Transverse colon (tissue), 4 donors: ENCODE results near the gene ZNF81. TPM values are rescaled to one million over a fixed set of nuclear protein-coding genes. Genes with fewer than 3 reads are reported as not detected.

ENCODE experiments used
- DNase-seq: peaks from one replicate; pipeline ENCODE4 v3.0.0-alpha.2; 2019
- H3K27ac ChIP-seq, 4 donors: fragments of 200-600 bp; sonication (generic); 2 replicates each; pipeline ENCODE4 v1.5.1; 2016 to 2018; ENCODE audit warnings: inconsistent platforms in 4 of 4
- H3K27me3 ChIP-seq: fragments of 200-600 bp; sonication (generic); 2 replicates; pipeline ENCODE4 v1.5.1; 2017; ENCODE audit warnings: inconsistent platforms
- H3K36me3 ChIP-seq, 4 donors: fragments of 200-600 bp; sonication (generic); 2 replicates each; pipeline ENCODE4 v1.5.1; 2017 to 2019; ENCODE audit warnings: inconsistent platforms in 4 of 4
- H3K4me1 ChIP-seq, 4 donors: fragments of 200-600 bp; sonication (generic); 2 replicates each; pipeline ENCODE4 v1.5.1; 2017 to 2020; ENCODE audit warnings: inconsistent platforms in 4 of 4
- H3K4me3 ChIP-seq, 4 donors: fragments of 200-600 bp; sonication (generic); 1 replicate in 1 of 4; 2 replicates in 3 of 4; pipeline versions ENCODE4 v1.5.1 to v1.6.1; 2017 to 2019; ENCODE audit warnings: inconsistent platforms in 4 of 4
- H3K9me3 ChIP-seq, 2 donors: fragments of 200-600 bp; sonication (generic); 2 replicates each; pipeline ENCODE4 v1.5.1; 2017 to 2019; ENCODE audit warnings: inconsistent platforms in 2 of 2
- EP300 ChIP-seq: sonication (generic); formaldehyde crosslinking; IDR thresholded peaks from one replicate; pipeline ENCODE4 v1.6.1; 2017; ENCODE audit warnings: antibody characterized with exemption, low read depth
- POLR2A ChIP-seq: fragments of 450-650 bp; IDR thresholded peaks from one replicate; pipeline ENCODE4 v1.6.1; 2016; ENCODE audit warnings: antibody characterized with exemption, mild to moderate bottlenecking, moderate library complexity
- POLR2AphosphoS5 ChIP-seq, 3 donors: sonication (generic); formaldehyde crosslinking; IDR thresholded peaks; one replicate each; pipeline ENCODE4 v1.6.1; 2016; ENCODE audit warnings: antibody characterized with exemption in 3 of 3
- WGBS, 2 donors: methylation state at CpG; one replicate each; pipeline ENCODE4 v1.1.5; 2018; ENCODE audit warnings: low coverage in 1 of 2; 5-methylcytosine and 5-hydroxymethylcytosine counted together
- in situ Hi-C, 4 donors: fragments of 200-750 bp; cut with MboI; loops; one replicate each; pipeline versions ENCODE4 v1.15.0 to v1.15.1; 2017; ENCODE audit warnings: low sequenced_read_pairs in 3 of 4, low pct_ligation_motif_present in 1 of 4, low pct_unique_long_range_greater_than_20kb in 1 of 4
- intact Hi-C: fragments of 100-400 bp; cut with DNase I; formaldehyde crosslinking; loops from one replicate; pipeline ENCODE4 v1.15.1; 2023; ENCODE audit warnings: low total_unique reads
- total RNA-seq, 4 donors: library from RNA; depleted of rRNA; stranded (reverse); fragments of >200 nt; gene quantifications; one replicate each; pipeline ENCODE4 v1.1.0, GENCODE V29; 2016
- TF ChIP-seq, protein P1 (sequence below), 5 experiments: fragments of 200-600 bp in 3 of 5; fragments of 450-650 bp in 2 of 5; sonication (generic) in 3 of 5; IDR thresholded peaks; 1 replicate in 2 of 5; 2 replicates in 3 of 5; pipeline ENCODE4 v1.5.1; 2016 to 2017; ENCODE audit warnings: antibody characterized with exemption in 5 of 5, inconsistent platforms in 3 of 5, mild to moderate bottlenecking in 2 of 5, moderate library complexity in 1 of 5

ZNF81 gene
- total RNA-seq, 4 donors from 2014 or later, result 7.8 to 11.6 (median 8.7) TPM

DNA sequence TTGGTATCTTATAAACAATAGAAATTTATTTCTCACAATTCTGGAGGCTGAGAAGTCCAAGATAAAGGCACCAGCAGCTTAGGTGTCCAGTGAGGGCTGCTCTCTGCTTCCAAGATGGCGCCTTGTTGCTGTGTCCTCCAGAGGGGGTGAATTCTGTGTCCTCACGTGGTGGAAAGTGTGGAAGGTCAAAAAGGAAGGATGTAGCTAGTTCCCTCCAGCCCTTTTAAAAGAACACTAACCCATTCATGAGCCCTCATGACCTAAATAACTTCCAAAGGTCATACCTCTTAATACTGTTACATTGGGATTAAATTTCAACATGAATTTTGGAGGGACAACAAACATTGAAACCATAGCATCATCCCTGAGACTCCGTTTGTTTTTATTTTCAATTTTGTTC, 48.8 kb downstream of the ZNF81 start:
- H3K4me3 ChIP-seq, result no peak overlapping the region
- H3K4me1 ChIP-seq, result no peaks in the 10 kb centered on the region
- no peak for DNase-seq
- in situ Hi-C loops (no loop called here), intact Hi-C loops (no loop called here)
- no peak overlapping the region for H3K27ac ChIP-seq
- 53 to 80% methylated on average over 3 of the region's 3 CpGs for WGBS, 2 donors
- no peaks in the 10 kb centered on the region for H3K27me3 ChIP-seq
- no peaks in the 10 kb centered on the region for H3K36me3 ChIP-seq
- no peaks in the 10 kb centered on the region for H3K9me3 ChIP-seq
- TF ChIP-seq EP300 (no peak), POLR2AphosphoS5 (IDR thresholded peaks at IDR 0.05) (no peak), POLR2A (no peak)
- TF ChIP-seq, protein P1, sequence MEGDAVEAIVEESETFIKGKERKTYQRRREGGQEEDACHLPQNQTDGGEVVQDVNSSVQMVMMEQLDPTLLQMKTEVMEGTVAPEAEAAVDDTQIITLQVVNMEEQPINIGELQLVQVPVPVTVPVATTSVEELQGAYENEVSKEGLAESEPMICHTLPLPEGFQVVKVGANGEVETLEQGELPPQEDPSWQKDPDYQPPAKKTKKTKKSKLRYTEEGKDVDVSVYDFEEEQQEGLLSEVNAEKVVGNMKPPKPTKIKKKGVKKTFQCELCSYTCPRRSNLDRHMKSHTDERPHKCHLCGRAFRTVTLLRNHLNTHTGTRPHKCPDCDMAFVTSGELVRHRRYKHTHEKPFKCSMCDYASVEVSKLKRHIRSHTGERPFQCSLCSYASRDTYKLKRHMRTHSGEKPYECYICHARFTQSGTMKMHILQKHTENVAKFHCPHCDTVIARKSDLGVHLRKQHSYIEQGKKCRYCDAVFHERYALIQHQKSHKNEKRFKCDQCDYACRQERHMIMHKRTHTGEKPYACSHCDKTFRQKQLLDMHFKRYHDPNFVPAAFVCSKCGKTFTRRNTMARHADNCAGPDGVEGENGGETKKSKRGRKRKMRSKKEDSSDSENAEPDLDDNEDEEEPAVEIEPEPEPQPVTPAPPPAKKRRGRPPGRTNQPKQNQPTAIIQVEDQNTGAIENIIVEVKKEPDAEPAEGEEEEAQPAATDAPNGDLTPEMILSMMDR (IDR thresholded peaks at IDR 0.05), result no peak

- TF ChIP-seq, protein P1 (IDR thresholded peaks at IDR 0.05), result no peak
- TF ChIP-seq POLR2AphosphoS5 (IDR thresholded peaks at IDR 0.05), result no peak
- Histone ChIP-seq H3K27ac (no peak overlapping the region), H3K4me1 (no peaks in the 10 kb centered on the region), H3K27me3 (no peaks in the 10 kb centered on the region), H3K9me3 (no peaks in the 10 kb centered on the region), H3K4me3 (no peak overlapping the region), H3K36me3 (no peaks in the 10 kb centered on the region)
- no peak for DNase-seq
- intact Hi-C loops, result no loop called here
- in situ Hi-C loops, result no loop called here
Measured at GRCh38 chrX:47898024-47898423, 61.3 kb downstream of the ZNF81 start.

GRCh38 chrX:47900833-47901232, 64.1 kb downstream of the ZNF81 start:
- Histone ChIP-seq H3K27ac (no peak overlapping the region), H3K36me3 (no peaks in the 10 kb centered on the region), H3K9me3 (no peaks in the 10 kb centered on the region), H3K27me3 (no peaks in the 10 kb centered on the region), H3K4me1 (no peaks in the 10 kb centered on the region), H3K4me3 (no peak overlapping the region)
- intact Hi-C loops (no loop called here), in situ Hi-C loops (no loop called here)
- DNase-seq, result no peak
- TF ChIP-seq, protein P1 (IDR thresholded peaks at IDR 0.05), result no peak
- TF ChIP-seq POLR2AphosphoS5 (IDR thresholded peaks at IDR 0.05) (no peak), POLR2A (no peak), EP300 (no peak)
- 43% methylated on average over 4 of the region's 4 CpGs; no CpG with 5 or more reads in 1 of the 2 donors for WGBS, 2 donors

GRCh38 chrX:47902161-47902560, 65.5 kb downstream of the ZNF81 start:
- Histone ChIP-seq H3K9me3 (no peaks in the 10 kb centered on the region), H3K27me3 (no peaks in the 10 kb centered on the region), H3K4me3 (no peak overlapping the region), H3K4me1 (no peaks in the 10 kb centered on the region), H3K27ac (no peak overlapping the region), H3K36me3 (no peaks in the 10 kb centered on the region)
- TF ChIP-seq POLR2AphosphoS5 (IDR thresholded peaks at IDR 0.05), result no peak
- TF ChIP-seq, protein P1 (IDR thresholded peaks at IDR 0.05), result no peak
- TF ChIP-seq POLR2A, result no peak
- no peak for TF ChIP-seq EP300
- in situ Hi-C loops, result no loop called here
- DNase-seq, result no peak
- intact Hi-C loops, result no loop called here
- WGBS, 2 donors, result 83 to 100% methylated on average over 1 to 2 of the region's 2 CpGs
